RKO (cell line): ENCODE data around the gene CHST10.

Experiments
- DNase-seq: peaks from one replicate; pipeline ENCODE4 v3.0.0-alpha.2; 2016; ENCODE audit warnings: low spot score

The CHST10 gene

DNA sequence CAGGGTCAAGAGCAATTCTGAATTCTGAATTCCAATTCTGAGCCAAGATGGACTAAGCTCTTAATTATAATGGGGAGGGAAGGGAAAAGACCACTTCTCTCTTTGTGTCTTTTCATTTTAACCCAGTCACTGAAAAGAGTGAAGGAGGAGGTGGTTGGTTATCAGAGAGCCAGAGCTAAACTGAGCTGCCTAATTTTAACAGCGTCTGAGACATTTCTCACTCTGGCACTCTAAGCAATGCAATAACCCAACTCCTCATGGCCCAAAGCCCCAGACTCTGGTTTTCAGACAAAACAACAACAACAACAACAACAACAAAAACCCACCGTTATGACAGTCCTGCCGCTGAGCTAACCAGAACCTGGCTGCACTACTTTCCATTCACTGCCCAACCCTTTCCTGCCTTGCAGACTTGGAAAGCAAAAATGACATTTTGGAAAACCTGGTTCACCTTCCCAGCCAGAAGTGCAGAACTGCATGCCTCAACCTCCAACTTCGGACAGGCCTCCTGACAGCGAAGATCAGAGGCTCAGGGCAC is 1.0 kb downstream of the CHST10 start:
- DNase-seq = no peak

DNA sequence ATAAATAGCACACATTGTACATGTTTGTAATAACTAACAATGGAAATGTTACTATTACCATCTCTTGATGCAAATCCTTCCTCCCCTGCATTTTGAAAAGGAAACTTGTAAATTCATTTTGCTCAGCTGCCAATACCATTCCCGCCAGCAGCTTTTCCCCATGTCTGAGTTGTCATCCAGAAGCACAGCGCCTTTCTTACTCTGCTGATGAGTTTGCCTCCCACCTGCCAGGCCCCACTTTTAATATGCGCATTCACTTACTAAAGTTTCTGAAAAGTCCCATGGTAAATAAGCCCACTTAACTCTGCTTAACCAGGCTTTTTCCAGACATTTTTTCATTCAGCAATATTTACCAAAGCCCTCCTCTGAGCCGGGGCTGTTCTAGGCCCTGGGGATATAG is 3.9 kb downstream of the CHST10 start:
- no peak for DNase-seq

DNA sequence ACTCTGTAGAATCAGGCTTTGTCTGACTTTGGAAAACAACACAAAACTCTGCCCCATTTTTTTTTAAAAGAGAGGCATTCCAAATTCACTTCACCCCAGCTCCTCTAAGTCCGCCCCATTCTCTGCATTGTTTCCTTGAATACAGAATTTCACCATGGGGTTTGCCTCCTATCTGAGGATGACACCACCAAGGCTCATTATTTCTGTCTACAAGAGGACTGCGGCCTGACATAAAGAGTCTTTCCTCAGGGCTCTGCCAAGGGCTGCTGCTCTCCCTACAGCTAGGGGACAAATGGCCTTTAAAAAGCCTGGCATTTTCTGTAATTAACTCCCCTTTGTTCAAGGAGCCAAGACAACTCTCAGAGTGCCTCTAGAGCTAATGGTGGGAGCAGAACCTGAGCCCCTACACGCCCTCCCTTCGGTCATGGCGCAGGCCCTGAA is 4.6 kb downstream of the CHST10 start:
- no peak for DNase-seq

DNA sequence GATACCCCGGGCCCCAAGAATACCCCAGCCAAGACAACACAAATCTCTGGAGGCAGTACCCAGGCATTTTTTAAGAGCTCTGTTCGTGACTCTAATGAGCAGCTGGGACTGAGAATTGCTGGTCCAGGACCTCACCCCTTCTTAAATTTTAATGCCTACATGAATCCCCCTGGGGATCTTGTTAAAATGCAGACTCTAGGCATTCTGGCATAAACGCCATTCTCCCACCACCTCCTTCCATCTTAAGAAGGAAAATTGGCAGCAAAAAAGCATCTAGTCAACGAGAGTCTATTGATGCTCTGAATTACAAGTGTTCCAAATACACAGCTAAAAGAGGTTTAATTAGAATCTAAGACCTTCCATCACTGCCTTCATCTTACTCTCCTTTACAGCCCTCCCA is 5.0 kb downstream of the CHST10 start:
- DNase-seq = no peak

DNA sequence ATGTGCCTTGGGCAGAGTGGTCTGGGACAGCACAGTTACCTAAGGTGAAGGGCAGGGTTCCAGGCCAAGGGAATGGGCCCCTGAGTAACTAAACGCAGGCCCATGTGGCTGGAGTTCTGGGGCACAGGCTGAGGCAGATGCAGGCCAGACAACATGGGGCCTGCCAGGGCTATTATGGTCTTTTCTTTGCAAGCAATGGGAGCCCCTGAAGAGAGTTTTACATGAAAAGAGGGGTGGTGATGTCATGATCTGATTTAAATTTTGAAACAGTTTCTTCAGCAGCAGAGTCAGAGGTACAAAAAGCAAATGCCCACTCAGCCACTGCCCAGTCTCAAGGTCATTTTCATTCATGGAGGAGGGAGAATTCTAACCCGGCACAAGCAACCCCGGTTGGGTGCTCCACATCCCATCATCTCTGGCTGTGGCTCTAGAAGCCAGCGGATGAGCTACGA is 5.6 kb downstream of the CHST10 start:
- DNase-seq = no peak

DNA sequence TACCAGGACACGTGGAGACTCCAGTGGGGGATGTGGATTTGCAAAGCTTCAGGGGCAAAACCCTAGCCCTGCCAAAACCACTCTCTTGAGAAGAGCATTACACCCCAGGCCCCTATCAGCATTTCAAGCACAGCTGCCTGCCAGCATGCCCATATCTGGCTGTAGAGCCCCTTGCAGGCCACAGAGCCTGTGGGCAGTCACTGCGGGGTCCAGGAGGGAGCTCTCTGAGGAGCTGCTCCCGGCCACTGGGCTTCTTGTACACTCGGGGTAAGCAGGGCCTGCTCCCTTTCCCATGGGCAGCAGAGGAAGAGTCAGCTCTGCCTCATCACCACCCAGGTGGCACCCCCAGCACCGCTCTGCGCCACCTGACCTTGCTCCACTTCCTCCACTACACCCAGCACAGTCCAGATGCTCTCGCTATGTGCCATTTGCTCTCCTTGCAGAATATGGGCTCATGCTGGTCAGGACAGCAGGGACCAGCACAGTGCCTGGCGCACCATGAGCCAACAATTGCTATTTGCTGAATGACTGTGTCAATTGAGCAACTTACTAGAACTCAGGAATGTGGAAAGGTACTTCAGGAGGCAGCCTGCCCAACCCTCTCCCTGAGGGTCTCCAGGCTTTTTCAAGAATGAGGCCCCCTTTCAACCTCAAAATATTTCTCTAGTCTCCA is 7.4 kb downstream of the CHST10 start:
- DNase-seq = no peak

DNA sequence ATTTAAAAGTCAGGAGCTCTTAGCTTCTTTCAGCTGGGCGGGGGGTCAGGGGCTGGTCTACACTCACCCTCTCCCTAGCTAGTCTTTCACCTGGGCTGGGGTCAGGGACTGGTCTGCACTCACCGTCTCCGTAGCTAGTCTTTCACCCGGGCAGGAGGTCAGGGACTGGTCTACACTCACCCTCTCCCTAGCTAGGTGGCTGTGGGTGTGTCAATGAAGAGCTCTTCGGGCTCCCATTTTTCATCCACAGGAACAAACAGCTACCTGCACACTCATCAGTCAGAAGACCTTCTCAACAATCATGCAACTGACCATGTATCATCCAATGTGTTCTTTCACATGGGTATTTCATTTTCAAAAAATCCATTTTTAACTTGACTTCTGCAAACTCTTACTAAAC is 8.0 kb downstream of the CHST10 start:
- DNase-seq = no peak

DNA sequence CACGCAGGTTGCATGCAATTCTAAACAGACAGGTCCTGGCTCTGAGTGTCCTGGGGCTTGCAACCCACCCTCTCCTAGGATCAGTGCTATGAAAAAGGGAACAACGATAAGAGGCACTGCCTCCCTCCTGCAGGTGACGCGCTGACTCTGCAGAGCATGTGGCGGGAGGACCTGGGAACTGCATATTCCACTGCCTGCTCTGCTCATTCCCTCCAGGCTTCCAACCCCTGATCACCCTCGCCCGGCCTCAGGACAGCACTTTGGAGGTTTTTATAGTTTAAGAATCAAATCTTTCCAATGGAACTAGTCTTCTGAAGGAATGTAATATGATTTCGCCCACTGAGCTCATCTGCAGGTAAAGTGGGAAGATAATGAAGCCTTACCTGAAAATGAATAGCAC is 8.5 kb downstream of the CHST10 start:
- no peak for DNase-seq

DNA sequence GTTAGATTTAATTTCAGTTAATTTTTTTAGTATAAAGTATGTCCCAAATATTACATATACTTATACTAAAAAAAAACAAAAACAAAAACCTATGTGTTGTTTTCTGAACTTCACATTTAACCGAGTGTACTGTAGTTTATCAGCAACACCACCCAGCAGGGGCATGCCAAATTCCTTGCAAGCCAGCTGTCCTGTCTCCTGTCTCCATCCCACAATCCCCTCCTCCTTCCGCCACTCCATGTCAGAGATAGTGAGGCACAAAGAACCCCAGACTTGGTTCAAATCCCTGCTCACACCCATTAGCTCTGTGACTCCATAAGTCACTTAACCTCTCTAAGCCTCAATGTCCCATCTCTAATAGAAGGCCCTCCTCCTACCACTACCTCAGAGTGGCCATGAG is 9.4 kb downstream of the CHST10 start:
- no peak for DNase-seq

DNA sequence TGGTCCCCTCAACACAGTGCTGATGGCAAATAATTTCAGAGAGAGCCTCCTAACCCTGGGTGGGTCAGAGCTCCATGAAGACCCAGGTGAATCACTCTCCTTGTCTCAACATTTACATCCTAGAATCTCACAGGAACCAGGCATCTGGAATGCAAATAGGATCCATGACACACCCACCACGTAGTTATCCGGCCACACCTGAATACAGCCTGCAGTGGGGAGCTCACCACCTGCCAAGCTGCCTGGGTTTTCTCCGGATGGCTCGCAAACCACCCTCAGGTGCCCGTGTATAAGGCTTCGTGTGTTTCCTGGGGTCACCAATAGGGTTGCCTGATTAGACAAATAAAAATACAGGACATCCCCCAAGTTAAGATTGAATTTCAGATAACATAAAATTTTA is 9.9 kb downstream of the CHST10 start:
- DNase-seq = no peak

DNA sequence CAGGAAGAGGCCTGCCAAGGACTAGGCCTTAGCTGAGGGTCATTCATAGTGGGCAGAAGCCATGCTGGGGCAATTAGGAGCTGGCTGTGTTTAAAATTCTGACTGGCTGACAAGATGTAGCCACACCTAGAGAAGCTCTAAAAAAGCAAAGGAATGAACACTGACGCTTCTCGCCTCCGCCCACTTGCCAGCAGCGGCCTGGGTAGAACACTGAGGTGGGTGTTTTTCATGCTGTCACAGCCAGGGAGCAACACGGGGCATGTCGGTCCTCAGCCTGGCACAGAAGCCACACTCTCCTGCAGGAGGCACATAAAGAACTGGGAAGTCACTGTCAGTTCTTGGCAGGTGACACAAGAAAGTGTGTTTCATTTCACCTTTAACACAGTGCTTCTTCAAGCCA is 10.4 kb downstream of the CHST10 start:
- no peak for DNase-seq

DNA sequence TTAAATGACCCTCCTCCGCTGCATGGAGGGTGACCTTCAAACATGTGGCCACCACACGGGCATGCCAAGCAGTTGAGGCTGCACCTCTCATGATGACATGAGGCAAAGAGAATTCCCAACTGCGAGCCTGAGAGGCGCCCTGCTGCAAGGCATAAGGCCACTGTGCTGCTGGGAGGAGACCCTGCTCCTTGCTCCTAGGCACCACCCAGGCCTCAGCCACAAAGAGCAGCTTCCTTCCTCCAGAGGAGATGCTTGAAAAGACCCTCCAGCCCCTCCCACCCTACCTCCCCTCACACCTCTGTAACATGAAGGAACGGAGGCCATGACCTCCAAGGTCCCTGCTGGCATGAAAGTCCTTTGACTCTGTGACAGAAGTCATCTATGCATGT is 11.4 kb downstream of the CHST10 start:
- DNase-seq = no peak

DNA sequence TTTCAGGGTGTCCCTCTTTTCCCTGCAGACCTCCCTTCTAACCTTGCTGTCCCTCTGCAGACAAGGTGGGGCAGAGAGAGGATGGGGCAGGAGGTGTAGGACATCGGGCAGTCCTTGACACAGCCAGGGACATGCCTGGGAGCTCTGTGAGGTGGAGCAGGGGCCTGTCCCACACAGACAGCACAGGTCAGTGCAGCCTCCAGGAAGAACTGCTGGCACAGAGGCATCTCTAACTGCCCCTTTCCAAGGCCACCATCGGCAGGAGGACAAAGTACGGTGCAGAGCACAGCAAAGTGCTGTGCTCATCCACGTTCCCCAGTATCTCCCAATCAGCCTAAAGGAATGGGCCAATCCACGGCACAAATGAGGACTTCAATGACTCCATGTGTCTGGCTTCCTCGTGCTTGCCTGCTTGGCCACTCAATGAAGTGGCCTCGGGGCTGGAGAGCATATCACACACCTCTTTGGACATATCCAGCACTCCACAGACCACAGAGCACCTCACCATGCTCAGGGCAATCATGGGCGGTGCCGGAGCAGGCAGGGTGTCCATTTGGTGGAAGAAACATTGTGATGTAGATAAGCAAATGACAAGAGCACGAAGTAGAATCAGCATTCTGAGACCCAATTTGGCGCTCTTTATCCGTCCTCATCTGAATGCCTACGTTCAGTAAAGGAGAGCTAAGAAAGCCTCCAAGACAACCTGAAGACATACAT is 11.9 kb downstream of the CHST10 start:
- no peak for DNase-seq

DNA sequence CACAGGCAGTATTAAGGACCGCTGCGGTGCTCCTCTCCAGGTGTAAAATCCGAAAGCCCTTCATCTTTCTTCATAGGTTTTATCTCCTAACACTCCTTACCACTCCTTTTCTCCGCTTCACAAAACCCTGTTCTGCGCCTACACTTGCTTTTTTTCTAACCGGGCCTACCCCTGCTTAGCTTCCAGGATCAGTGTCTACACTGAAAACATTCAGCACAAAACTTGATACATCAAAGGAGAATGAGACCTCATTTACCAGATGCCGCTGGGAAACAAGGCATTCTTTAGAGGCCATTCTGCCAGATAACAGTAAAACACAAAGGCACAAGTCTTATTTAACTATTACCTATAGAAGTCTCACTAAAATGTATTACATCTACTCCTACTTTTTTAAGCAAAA is 13.1 kb downstream of the CHST10 start:
- no peak for DNase-seq

DNA sequence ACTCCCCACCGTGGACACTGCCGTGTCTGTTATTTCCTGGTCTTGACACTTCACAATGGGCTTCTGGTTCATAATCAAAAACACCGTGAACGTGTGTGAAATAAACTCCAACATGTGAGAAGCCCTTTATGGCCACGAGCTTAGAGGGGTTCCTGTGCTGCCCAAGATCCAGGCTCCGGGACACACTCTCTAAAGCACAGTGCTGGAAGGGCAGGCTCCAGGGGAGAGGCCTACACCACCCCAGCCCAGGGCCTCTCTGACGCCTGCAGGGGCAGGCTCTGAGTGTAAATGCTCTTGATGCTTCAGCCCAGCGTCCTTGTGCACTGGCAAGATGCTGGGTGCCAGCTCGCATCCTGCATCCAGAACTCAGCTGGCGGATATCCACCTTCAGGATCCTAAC is 13.7 kb downstream of the CHST10 start:
- no peak for DNase-seq

DNA sequence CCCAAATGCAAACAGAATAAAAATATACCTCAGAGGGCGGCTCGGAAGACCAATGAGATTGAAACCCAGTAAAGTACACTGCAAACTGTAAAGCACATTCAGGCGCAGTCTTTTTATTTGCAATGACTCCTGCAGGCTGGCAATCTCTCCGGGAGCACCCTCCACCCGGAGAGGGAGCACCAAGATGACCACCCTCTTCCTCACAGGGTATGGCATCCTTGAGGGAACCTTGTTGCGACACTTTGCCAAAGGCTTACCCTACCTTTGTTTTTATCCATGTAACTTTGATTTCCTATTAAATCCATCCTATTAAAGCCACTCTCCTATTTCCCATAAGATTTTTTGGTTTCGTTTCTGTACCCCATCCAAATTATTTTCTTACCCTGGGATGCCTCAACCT is 16.2 kb downstream of the CHST10 start:
- DNase-seq = no peak

DNA sequence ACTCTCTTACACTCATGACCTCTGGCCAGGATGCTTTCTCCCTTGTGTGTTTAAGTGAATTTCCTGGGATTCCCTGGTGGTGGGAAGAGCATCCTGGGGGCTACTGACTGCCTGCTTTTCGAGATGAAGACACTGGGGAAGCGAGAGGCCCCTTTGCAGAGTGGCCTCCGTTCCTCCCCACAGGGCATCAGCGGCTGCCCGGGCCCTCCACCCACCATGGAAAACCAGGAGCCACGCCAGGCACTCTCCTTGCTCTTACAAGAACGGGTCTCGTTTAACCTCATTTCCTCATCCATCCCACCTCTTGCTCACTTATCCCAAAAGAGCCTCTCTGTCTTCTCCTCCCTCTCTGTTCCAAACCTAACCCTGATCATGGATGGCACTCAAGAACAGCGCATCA is 17.8 kb downstream of the CHST10 start:
- no peak for DNase-seq

DNA sequence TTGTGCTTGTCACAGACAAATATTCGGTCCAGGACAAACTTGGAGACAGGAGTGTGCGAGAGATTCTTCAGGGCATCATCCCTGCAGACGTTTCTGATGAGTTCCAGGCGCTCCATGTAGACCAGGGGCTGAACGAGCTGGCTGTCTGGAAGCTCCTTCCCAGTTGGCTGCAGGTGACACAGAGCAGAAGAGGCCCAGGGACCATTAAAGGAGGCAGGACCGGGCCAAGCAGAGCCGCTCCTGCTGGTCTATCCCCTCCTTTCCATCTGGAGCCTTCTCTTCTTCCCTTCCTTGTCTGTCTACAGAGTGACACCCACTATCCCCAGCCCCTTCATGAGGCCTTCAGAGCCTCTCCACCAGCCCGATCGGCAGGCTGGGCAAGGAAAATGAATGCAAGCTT is 19.5 kb downstream of the CHST10 start:
- DNase-seq = no peak

DNA sequence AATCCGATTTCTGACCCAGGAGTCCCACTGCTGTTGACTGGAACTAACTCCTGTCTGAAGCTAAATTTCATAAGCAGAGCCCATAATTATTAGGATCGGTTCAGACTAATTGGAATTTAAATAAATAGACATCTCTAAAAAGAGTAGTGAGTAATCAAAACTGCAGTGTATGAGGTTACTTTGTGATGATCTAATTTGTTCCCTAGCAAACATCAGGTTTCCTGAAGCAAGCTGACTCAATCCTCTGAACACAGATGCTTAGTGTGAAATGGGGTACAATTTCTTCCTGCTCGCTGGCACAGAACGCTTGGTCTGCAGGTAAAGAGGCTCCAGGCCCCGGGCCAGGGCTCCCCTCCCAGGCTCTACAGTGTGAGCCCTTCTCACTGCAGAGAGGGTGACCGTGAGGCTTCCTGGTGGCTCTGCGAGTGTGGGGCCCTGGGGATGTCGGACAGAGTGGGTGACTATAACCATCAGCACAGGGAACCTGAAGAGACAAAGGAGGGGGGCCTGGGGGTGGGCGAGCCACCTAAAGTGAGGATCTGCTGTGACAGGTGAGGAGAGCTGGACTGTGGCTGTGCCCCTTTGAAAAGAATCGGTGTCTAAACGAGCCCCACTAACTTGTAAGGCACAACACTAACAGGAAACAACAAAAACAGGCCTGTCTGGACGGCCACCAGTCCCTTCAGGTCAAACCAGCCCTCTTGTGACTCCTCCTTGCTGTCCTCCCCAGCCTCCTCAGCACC is 20.2 kb downstream of the CHST10 start:
- DNase-seq = no peak

DNA sequence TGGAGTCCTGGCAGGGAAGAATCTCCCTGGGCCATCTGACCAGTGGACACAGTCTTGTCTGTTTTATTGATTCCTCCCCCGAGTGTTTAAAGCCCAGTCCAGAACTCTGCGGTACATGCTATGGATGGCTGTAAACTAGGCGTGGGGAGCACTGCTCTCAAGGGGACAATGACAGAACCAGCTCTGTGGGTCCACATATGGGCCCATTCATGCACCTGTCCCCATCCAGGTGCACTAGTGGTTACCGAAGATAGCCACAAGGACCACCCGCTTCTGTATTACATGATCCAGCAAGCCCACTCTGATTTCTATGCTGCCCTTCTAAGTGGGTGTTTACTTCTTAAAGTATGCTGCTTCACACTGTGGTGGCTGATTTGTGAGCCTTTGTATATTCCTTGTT is 21.0 kb downstream of the CHST10 start:
- no peak for DNase-seq

DNA sequence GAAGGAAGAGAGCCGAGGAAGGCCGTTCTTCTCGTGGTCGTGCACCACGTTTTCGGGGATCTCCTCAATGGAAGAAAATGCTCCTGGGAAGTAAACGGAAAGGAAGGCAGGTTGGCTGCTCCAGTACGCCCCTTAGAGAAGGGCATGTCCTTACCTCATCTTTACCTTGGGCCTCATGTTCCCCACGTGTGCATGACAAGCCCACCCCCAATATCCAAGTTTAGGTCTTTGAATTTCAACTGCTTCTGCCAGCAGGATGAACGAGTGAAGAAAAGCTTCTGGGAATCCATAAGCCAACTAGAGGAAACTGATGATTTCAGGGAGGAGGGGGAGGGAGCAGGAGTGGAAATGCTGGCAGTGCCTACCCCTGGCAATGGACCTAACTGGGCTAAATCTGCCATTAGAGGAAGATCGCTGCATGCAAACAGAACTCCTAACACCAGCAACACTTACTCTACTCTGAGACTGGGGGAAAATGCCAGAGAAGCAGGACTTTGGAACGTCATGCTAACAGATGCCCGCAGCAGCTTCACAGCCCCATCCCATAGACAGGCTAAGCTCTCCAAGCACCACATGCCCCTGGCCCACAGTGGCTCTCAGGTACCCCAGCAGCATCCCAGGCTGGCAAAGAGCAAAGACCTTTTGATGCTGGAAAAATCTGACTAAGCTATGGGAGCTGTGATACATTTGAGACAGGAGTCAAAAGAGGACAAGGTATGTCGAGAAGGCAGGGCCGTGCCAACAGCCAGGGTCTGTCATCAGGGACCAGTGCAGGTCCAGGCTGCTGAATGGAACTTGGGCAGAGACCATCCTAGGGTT is 21.7 kb downstream of the CHST10 start:
- DNase-seq = no peak

DNA sequence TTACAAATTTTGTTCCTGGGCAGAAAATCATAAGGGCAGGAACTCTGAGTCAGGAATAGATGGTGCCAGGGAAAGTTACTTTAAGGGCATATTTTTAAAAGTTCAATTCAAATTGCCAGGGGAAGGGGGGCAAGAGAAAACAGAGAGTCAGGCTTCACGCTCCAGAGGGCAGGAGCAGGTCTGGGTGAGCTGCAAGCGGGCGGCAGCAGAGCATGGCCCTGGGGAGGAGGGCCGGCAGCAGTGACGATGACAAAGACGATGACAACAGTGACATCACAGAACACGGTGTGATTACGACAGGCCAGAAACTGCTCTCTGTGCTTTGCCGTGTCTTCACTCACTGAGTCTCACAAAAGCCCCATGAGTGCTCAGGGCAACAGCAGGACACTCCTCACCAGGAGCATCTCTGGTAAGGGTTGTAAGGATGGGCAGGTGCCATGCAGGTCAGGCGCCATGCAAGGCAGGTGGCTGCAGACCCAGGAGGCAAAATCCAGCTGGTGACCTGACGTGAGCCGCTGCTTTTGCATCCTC is 23.3 kb downstream of the CHST10 start:
- DNase-seq = no peak
